ENCODE results near the gene RND3.

DNA sequence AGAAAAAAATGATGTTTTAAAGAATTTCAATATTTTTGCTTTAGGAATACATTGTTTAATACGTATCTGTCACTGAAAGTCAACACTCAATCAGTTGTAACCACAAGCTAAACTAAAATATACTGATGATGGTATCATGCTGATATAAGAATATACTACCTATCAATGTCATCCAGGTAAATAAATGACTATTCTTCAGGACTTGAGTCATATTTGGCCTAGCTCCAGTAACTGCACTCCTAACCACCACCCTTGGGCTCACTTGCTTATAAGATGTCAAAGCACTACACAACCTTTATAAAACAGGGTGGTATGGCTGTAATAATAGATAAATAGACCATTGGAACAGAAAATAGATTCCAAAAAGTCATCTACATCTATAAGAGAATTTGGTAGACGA is 48.8 kb downstream of the RND3 start:
- TF ChIP-seq SIN3A (IDR thresholded peaks at IDR 0.05; ENCODE audit: borderline replicate concordance, insufficient read depth, low read depth, low read length): no peak
- TF ChIP-seq, protein P1, sequence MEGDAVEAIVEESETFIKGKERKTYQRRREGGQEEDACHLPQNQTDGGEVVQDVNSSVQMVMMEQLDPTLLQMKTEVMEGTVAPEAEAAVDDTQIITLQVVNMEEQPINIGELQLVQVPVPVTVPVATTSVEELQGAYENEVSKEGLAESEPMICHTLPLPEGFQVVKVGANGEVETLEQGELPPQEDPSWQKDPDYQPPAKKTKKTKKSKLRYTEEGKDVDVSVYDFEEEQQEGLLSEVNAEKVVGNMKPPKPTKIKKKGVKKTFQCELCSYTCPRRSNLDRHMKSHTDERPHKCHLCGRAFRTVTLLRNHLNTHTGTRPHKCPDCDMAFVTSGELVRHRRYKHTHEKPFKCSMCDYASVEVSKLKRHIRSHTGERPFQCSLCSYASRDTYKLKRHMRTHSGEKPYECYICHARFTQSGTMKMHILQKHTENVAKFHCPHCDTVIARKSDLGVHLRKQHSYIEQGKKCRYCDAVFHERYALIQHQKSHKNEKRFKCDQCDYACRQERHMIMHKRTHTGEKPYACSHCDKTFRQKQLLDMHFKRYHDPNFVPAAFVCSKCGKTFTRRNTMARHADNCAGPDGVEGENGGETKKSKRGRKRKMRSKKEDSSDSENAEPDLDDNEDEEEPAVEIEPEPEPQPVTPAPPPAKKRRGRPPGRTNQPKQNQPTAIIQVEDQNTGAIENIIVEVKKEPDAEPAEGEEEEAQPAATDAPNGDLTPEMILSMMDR (IDR thresholded peaks at IDR 0.05): no peak
- TF ChIP-seq, protein P2, sequence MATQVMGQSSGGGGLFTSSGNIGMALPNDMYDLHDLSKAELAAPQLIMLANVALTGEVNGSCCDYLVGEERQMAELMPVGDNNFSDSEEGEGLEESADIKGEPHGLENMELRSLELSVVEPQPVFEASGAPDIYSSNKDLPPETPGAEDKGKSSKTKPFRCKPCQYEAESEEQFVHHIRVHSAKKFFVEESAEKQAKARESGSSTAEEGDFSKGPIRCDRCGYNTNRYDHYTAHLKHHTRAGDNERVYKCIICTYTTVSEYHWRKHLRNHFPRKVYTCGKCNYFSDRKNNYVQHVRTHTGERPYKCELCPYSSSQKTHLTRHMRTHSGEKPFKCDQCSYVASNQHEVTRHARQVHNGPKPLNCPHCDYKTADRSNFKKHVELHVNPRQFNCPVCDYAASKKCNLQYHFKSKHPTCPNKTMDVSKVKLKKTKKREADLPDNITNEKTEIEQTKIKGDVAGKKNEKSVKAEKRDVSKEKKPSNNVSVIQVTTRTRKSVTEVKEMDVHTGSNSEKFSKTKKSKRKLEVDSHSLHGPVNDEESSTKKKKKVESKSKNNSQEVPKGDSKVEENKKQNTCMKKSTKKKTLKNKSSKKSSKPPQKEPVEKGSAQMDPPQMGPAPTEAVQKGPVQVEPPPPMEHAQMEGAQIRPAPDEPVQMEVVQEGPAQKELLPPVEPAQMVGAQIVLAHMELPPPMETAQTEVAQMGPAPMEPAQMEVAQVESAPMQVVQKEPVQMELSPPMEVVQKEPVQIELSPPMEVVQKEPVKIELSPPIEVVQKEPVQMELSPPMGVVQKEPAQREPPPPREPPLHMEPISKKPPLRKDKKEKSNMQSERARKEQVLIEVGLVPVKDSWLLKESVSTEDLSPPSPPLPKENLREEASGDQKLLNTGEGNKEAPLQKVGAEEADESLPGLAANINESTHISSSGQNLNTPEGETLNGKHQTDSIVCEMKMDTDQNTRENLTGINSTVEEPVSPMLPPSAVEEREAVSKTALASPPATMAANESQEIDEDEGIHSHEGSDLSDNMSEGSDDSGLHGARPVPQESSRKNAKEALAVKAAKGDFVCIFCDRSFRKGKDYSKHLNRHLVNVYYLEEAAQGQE (IDR thresholded peaks at IDR 0.05; ENCODE audit: insufficient read depth in 1 of 2, low read depth in 2 of 2, low read length in 1 of 2): no peak
- no peak for TF ChIP-seq POLR2AphosphoS5 (IDR thresholded peaks at IDR 0.05; ENCODE audit: low read depth, low read length)
- TF ChIP-seq TCF7L2 (IDR thresholded peaks at IDR 0.05; ENCODE audit: low read depth, low read length): no peak
